HepG2 (cell line): Measurements from ENCODE around the gene URI1. TPM values are rescaled to one million over a fixed set of nuclear protein-coding genes. Genes with fewer than 3 reads are reported as not detected.

Experiments used
- ATAC-seq: fragments of 200-7000 bp; cut with Tn5 transposase; 3 replicates; pipeline ENCODE4 v1.9.1; 2020; ENCODE audit warnings: mild to moderate bottlenecking, moderate library complexity
- BruUV-seq: library from RNA; stranded (reverse); fragments of 400-500 nt; replicated peaks from 2 replicates; lab custom pipeline; 2021; lab: Mats Ljungman, UMichigan
- CTCF ChIA-PET: fragments of 300-600 bp; formaldehyde crosslinking; extraction: SDS; loops from one replicate; lab custom pipeline; 2021; ENCODE audit warnings: low total read pairs, inconsistent platforms, low intra/inter-chr PET ratio; lab: Yijun Ruan, JAX
- POLR2A ChIA-PET: fragments of 350-600 bp; sonication (Branson Sonifier 250); formaldehyde crosslinking; loops from one replicate; lab custom pipeline; 2020; ENCODE audit warnings: antibody characterized with exemption, inconsistent platforms; lab: Yijun Ruan, JAX
- DNase-seq: peaks from one replicate; pipeline ENCODE4 v3.0.0-alpha.2; 2015; ENCODE audit warnings: low spot score
- FAIRE-seq: peaks from 3 replicates; lab custom pipeline; 2011; peaks lifted over from hg19 to GRCh38; lab: Jason Lieb, UNC
- H2AFZ ChIP-seq: one replicate; pipeline ENCODE4 v1.6.1; 2011; ENCODE audit warnings: low read length, inconsistent platforms
- H3K27ac ChIP-seq: fragments of 300-600 bp; 3 replicates; pipeline ENCODE4 v1.8.0; 2011; ENCODE audit warnings: mixed run types, mild to moderate bottlenecking, mixed read lengths, low read length, inconsistent platforms; ENCODE audit not compliant: insufficient read depth; ENCODE audit errors: extremely low read length
- H3K27me3 ChIP-seq, 2 experiments: fragments of 200-600 bp in 1 of 2; 2 replicates in 1 of 2; 3 replicates in 1 of 2; pipeline versions ENCODE4 v1.6.0 to v1.8.0; 2011; ENCODE audit warnings: low read length in 2 of 2, mild to moderate bottlenecking in 2 of 2, moderate library complexity in 2 of 2, inconsistent platforms in 1 of 2; ENCODE audit not compliant: insufficient read depth in 2 of 2, control insufficient read depth in 1 of 2
- H3K36me3 ChIP-seq, 2 experiments: fragments of 200-600 bp in 1 of 2; replicated peaks in 1 of 2; 2 replicates in 1 of 2; 3 replicates in 1 of 2; pipeline versions ENCODE4 v1.5.1 to v1.8.0; 2011; ENCODE audit warnings: low read length in 2 of 2, inconsistent platforms in 1 of 2; ENCODE audit not compliant: insufficient read depth in 2 of 2, control insufficient read depth in 1 of 2
- H3K4me1 ChIP-seq: 2 replicates; pipeline ENCODE4 v1.5.1; 2012; ENCODE audit warnings: low read length, inconsistent platforms; ENCODE audit not compliant: insufficient read depth
- H3K4me2 ChIP-seq: 2 replicates; pipeline ENCODE4 v1.6.0; 2011; ENCODE audit warnings: low read depth, low read length, inconsistent platforms
- H3K4me3 ChIP-seq, 3 experiments: fragments of 200-600 bp in 1 of 3; sonication (generic), shearing (Covaris generic) in 1 of 3; replicated peaks in 1 of 3; 2 replicates each; pipeline ENCODE4 v1.5.1; 2011 to 2016; ENCODE audit warnings: low read length in 3 of 3, inconsistent platforms in 2 of 3, low read depth in 2 of 3, mild to moderate bottlenecking in 2 of 3, control low read depth in 1 of 3, mixed read lengths in 1 of 3; ENCODE audit not compliant: insufficient read depth in 1 of 3
- H3K79me2 ChIP-seq: one replicate; pipeline ENCODE4 v1.6.1; 2011; ENCODE audit warnings: low read length, inconsistent platforms; ENCODE audit not compliant: insufficient read depth
- H3K9ac ChIP-seq: 2 replicates; pipeline ENCODE4 v1.6.0; 2011; ENCODE audit warnings: mild to moderate bottlenecking, low read depth, low read length, inconsistent platforms; ENCODE audit not compliant: insufficient read depth
- H3K9me3 ChIP-seq: 2 replicates; pipeline ENCODE4 v1.5.1; 2012; ENCODE audit warnings: mild to moderate bottlenecking, low read length
- H4K20me1 ChIP-seq: 2 replicates; pipeline ENCODE4 v1.6.0; 2011; ENCODE audit warnings: inconsistent platforms, mild to moderate bottlenecking, low read length, moderate library complexity; ENCODE audit not compliant: insufficient read depth
- ATF2 ChIP-seq: sonication (generic); formaldehyde crosslinking; IDR thresholded peaks from 2 replicates; pipeline ENCODE4 v1.4.0; 2020; ENCODE audit warnings: missing genetic modification reagents
- HOXD1 ChIP-seq: sonication (generic); formaldehyde crosslinking; IDR thresholded peaks from 2 replicates; pipeline ENCODE4 v1.5.0; 2020; ENCODE audit warnings: missing genetic modification reagents
- MTF2 ChIP-seq: sonication (generic); formaldehyde crosslinking; IDR thresholded peaks from 2 replicates; pipeline ENCODE4 v1.5.0; 2020; ENCODE audit warnings: missing genetic modification reagents, borderline replicate concordance
- NAIF1 ChIP-seq: sonication (generic); formaldehyde crosslinking; IDR thresholded peaks from 2 replicates; pipeline ENCODE4 v1.5.0; 2020; ENCODE audit warnings: mild to moderate bottlenecking, missing genetic modification reagents, borderline replicate concordance
- PAXIP1 ChIP-seq: sonication (generic); formaldehyde crosslinking; conservative IDR thresholded peaks from 2 replicates; pipeline ENCODE4 v1.4.0; 2020; ENCODE audit warnings: mild to moderate bottlenecking, missing genetic modification reagents, moderate library complexity
- SNAPC2 ChIP-seq: sonication (generic); formaldehyde crosslinking; IDR thresholded peaks from 2 replicates; pipeline ENCODE4 v1.8.1; 2022; ENCODE audit warnings: mild to moderate bottlenecking, missing genetic modification reagents
- ZMAT3 ChIP-seq: sonication (generic); formaldehyde crosslinking; conservative IDR thresholded peaks from 2 replicates; pipeline ENCODE4 v1.7.0; 2021; ENCODE audit warnings: missing genetic modification reagents
- WGBS: methylation state at CpG from one replicate; pipeline ENCODE4 v1.1.6; 2017; ENCODE audit warnings: low lambda C conversion rate; 5-methylcytosine and 5-hydroxymethylcytosine counted together
- in situ Hi-C: cut with HindIII; loops from 2 replicates; pipeline ENCODE4 v1.10.0; 2017; ENCODE audit warnings: low pct_unique_long_range_greater_than_20kb; ENCODE audit not compliant: extremely low pct_ligation_motif_present
- intact Hi-C: fragments of 100-400 bp; cut with micrococcal nuclease; formaldehyde crosslinking; loops from one replicate; pipeline ENCODE4 v1.10.0; 2022; ENCODE audit not compliant: unreplicated experiment
- polyA plus RNA-seq, 8 experiments: library from polyadenylated mRNA; depleted of rRNA in 3 of 8; stranded (reverse) in 7 of 8; unstranded in 1 of 8; fragments of >200 nt; fragmentation: Illumina TruSeq in 4 of 8; extraction: Trizol in 4 of 8; gene quantifications; 2 replicates each; pipeline versions ENCODE4 v1.2.1 to v1.2.3, GENCODE V29; 2011 to 2016; ENCODE audit warnings: low read depth in 4 of 8, missing spikeins in 1 of 8, mixed read lengths in 1 of 8; ENCODE audit not compliant: insufficient read depth in 1 of 8
- total RNA-seq, 5 experiments: library from RNA; depleted of rRNA; stranded (reverse); fragments of >200 nt; fragmentation: Illumina TruSeq; extraction: Trizol; gene quantifications; 2 replicates each; pipeline ENCODE4 v1.2.3, GENCODE V29; 2016; ENCODE audit warnings: low read depth in 1 of 5

URI1 gene
- total and polyA plus RNA-seq, 2 of the 13 experiments (the other 11 are each of a cell fraction or from before 2014, with no cell fraction given): 43.6 to 67.9 TPM

- intact Hi-C loops (no loop called here), in situ Hi-C loops (no loop called here)
- Histone ChIP-seq H3K9ac (no peak overlapping the region), H4K20me1 (no peaks in the 10 kb centered on the region), H3K4me2 (no peak overlapping the region), H3K27ac (no peak overlapping the region), H2AFZ (no peak overlapping the region), H3K9me3 (no peaks in the 10 kb centered on the region), H3K27me3 (no peaks in the 10 kb centered on the region), H3K79me2 (no peaks in the 10 kb centered on the region), H3K4me3 (no peak overlapping the region), H3K4me1 (no peaks in the 10 kb centered on the region), H3K36me3 (peaks cover 5 to 60% of the 10 kb centered on the region in 2 experiments)
- TF ChIP-seq MTF2 (CRISPR knock-in tag) (no peak), SNAPC2 (CRISPR knock-in tag) (no peak), ATF2 (CRISPR knock-in tag) (no peak), ZMAT3 (no peak), NAIF1 (CRISPR knock-in tag) (no peak), PAXIP1 (CRISPR knock-in tag) (no peak), HOXD1 (CRISPR knock-in tag) (no peak)
- ChIA-PET CTCF (no interaction called here), POLR2A (no interaction called here)
- DNase-seq (no peak), FAIRE-seq (no peak), ATAC-seq (no peak)
- WGBS: 97% methylated on average over 9 of the region's 9 CpGs
- no TSS peak for BruUV-seq
Observed at GRCh38 chr19:30011051-30011578, 69.1 kb downstream of the URI1 start.
